Effector CD4-positive, alpha-beta T cell (primary cell): ENCODE data around the gene MT3.
"Not testable (repeated sequence)": the region's sequence is repeated elsewhere in the genome, so short reads cannot be mapped to it uniquely, and the experiment has no call there.

Source experiments
- DNase-seq: peaks from one replicate; pipeline ENCODE4 v3.0.0-alpha.2; 2020

The MT3 gene

GRCh38 chr16:56610017-56610608, 20.8 kb downstream of the MT3 start:
- DNase-seq, result peak; percentile 60

GRCh38 chr16:56610609-56611111, 21.3 kb downstream of the MT3 start:
- DNase-seq, result no peak

GRCh38 chr16:56611281-56611833, 22.0 kb downstream of the MT3 start:
- DNase-seq, result no peak

GRCh38 chr16:56613706-56614105, 24.4 kb downstream of the MT3 start:
- DNase-seq, result no peak

- no peak for DNase-seq
These were observed 25.2 kb downstream of the MT3 start for GRCh38 chr16:56614549-56614991.

GRCh38 chr16:56615353-56615752, 26.0 kb downstream of the MT3 start:
- no peak for DNase-seq

GRCh38 chr16:56616608-56617211, 27.4 kb downstream of the MT3 start:
- DNase-seq, result no peak

- peak; percentile 47 for DNase-seq
These were observed 28.1 kb downstream of the MT3 start for GRCh38 chr16:56617212-56618085.

- DNase-seq, result no peak
These were observed 28.8 kb downstream of the MT3 start for GRCh38 chr16:56618138-56618537.

- DNase-seq, result no peak
These were observed 31.1 kb downstream of the MT3 start for GRCh38 chr16:56620339-56620897.

GRCh38 chr16:56621665-56622445, 32.5 kb downstream of the MT3 start:
- not testable (repeated sequence) for DNase-seq

- not testable (repeated sequence) for DNase-seq
These were observed 33.9 kb downstream of the MT3 start for GRCh38 chr16:56623184-56623583.

GRCh38 chr16:56623637-56624036, 34.3 kb downstream of the MT3 start:
- DNase-seq, result no peak

GRCh38 chr16:56625140-56625942, 36.0 kb downstream of the MT3 start, which contains the start of gene MT1E:
Gene MT1E (plus strand): TSS chr16:56625781. CDS start chr16:56625852, 71 bp downstream.
- peak; percentile 18 for DNase-seq

- DNase-seq, result no peak
These were observed 36.8 kb downstream of the MT3 start for GRCh38 chr16:56625943-56626654.

GRCh38 chr16:56626685-56627084, 37.4 kb downstream of the MT3 start:
- no peak for DNase-seq

- no peak for DNase-seq
These were observed 39.4 kb downstream of the MT3 start for GRCh38 chr16:56628486-56629350.

- no peak for DNase-seq
These were observed 40.2 kb downstream of the MT3 start for GRCh38 chr16:56629531-56629930.

- no peak for DNase-seq
These were observed 40.8 kb downstream of the MT3 start for GRCh38 chr16:56630134-56630533.
